Measurements from ENCODE around the gene TFF1.

GRCh38 chr21:42313501-42313969 lies 52.8 kb downstream of the TFF1 start:
- TF ChIP-seq ZBTB44 (tag by site-specific recombination; IDR thresholded peaks at IDR 0.05), result no peak
- no peak for TF ChIP-seq YY1 (tag by site-specific recombination; IDR thresholded peaks at IDR 0.05)
- no peak for TF ChIP-seq CTCF (tag by site-specific recombination; IDR thresholded peaks at IDR 0.05)
- TF ChIP-seq ZNF274 (IDR thresholded peaks at IDR 0.05; ENCODE audit: low read length), result no peak
- no peak for TF ChIP-seq ZNF274 (tag by site-specific recombination; IDR thresholded peaks at IDR 0.05; ENCODE audit: borderline replicate concordance)
- TF ChIP-seq ZNF449 (tag by site-specific recombination; IDR thresholded peaks at IDR 0.05), result no peak
- TF ChIP-seq BCL6B (tag by site-specific recombination; IDR thresholded peaks at IDR 0.05), result no peak
- no peak for TF ChIP-seq SP2 (tag by site-specific recombination; IDR thresholded peaks at IDR 0.05)
- no peak for TF ChIP-seq KLF17 (tag by site-specific recombination; IDR thresholded peaks at IDR 0.05)
- TF ChIP-seq ZBTB10 (tag by site-specific recombination; IDR thresholded peaks at IDR 0.05), result no peak
- no peak for TF ChIP-seq PATZ1 (tag by site-specific recombination; IDR thresholded peaks at IDR 0.05)
